H1 (cell line): ENCODE results near the gene CPM. TPM values are rescaled to one million over a fixed set of nuclear protein-coding genes. Genes with fewer than 3 reads are reported as not detected.
A peak's percentile ranks its signal among the peaks of the same experiment; 100 is the strongest.

Source experiments
- CTCF ChIA-PET: fragments of 300-600 bp; sonication (Branson Sonifier 250); formaldehyde crosslinking; loops from one replicate; lab custom pipeline; 2021; ENCODE audit not compliant: partially characterized antibody; lab: Charles Lee
- POLR2A ChIA-PET: fragments of 300-600 bp; sonication (Branson Sonifier 250); formaldehyde crosslinking; loops from one replicate; lab custom pipeline; 2021; ENCODE audit warnings: inconsistent platforms; ENCODE audit not compliant: partially characterized antibody; lab: Charles Lee
- DNase-seq, 2 experiments: peaks; one replicate each; pipeline versions ENCODE4 v3.0.0 to v3.0.0-alpha.2; 2010 to 2022; ENCODE audit warnings: low spot score in 2 of 2, low read depth in 1 of 2, mixed read lengths in 1 of 2
- FAIRE-seq: peaks from 2 replicates; lab custom pipeline; 2011; peaks lifted over from hg19 to GRCh38; lab: Jason Lieb, UNC
- H2AFZ ChIP-seq: 2 replicates; pipeline ENCODE4 v1.8.1; 2012; ENCODE audit warnings: low read length, inconsistent platforms
- H2AK5ac ChIP-seq: 2 replicates; pipeline ENCODE4 v1.6.1; 2013; ENCODE audit warnings: low read depth, low read length
- H2BK120ac ChIP-seq: replicated peaks from 2 replicates; pipeline ENCODE3; 2013; ENCODE audit warnings: low read depth, low read length, inconsistent platforms
- H2BK12ac ChIP-seq: 2 replicates; pipeline ENCODE4 v1.6.1; 2013; ENCODE audit warnings: low read depth, low read length
- H2BK15ac ChIP-seq: 2 replicates; pipeline ENCODE4 v1.6.1; 2013; ENCODE audit warnings: low read length
- H2BK20ac ChIP-seq: 2 replicates; pipeline ENCODE4 v1.6.1; 2013; ENCODE audit warnings: low read length
- H2BK5ac ChIP-seq: 2 replicates; pipeline ENCODE4 v1.6.1; 2013; ENCODE audit warnings: low read depth, low read length
- H3K14ac ChIP-seq: 2 replicates; pipeline ENCODE4 v1.6.1; 2013; ENCODE audit warnings: inconsistent platforms; ENCODE audit not compliant: insufficient read length
- H3K18ac ChIP-seq: 2 replicates; pipeline ENCODE4 v1.6.1; 2013; ENCODE audit warnings: low read length; ENCODE audit errors: extremely low read depth
- H3K23ac ChIP-seq: 2 replicates; pipeline ENCODE4 v1.6.1; 2013; ENCODE audit warnings: inconsistent platforms; ENCODE audit not compliant: insufficient read length
- H3K23me2 ChIP-seq: 2 replicates; pipeline ENCODE4 v1.6.1; 2013; ENCODE audit warnings: low read depth, low read length
- H3K27ac ChIP-seq: 2 replicates; pipeline ENCODE4 v1.6.1; 2011; ENCODE audit warnings: low read depth, low read length, inconsistent platforms
- H3K27me3 ChIP-seq, 4 experiments: replicated peaks in 1 of 4; 1 replicate in 1 of 4; 2 replicates in 3 of 4; pipeline versions ENCODE4 v1.6.1 to v1.8.1; 2011 to 2013; ENCODE audit warnings: low read length in 3 of 4, mild to moderate bottlenecking in 3 of 4, inconsistent platforms in 2 of 4, mixed read lengths in 2 of 4, moderate library complexity in 1 of 4; ENCODE audit not compliant: control insufficient read depth in 3 of 4, insufficient read depth in 3 of 4; ENCODE audit errors: extremely low read depth in 1 of 4
- H3K36me3 ChIP-seq, 4 experiments: 2 replicates each; pipeline versions ENCODE4 v1.6.1 to v1.8.1; 2011 to 2013; ENCODE audit warnings: mild to moderate bottlenecking in 4 of 4, low read length in 3 of 4, moderate library complexity in 2 of 4, control low read depth in 1 of 4, inconsistent platforms in 1 of 4; ENCODE audit not compliant: insufficient read depth in 4 of 4, control insufficient read depth in 2 of 4
- H3K4ac ChIP-seq: replicated peaks from 2 replicates; pipeline ENCODE3; 2013; ENCODE audit warnings: low read length, low read depth, mixed read lengths, inconsistent platforms; ENCODE audit not compliant: insufficient read length
- H3K4me1 ChIP-seq, 4 experiments: replicated peaks in 1 of 4; 1 replicate in 1 of 4; 2 replicates in 3 of 4; pipeline versions ENCODE4 v1.6.1 to v1.8.1; 2011 to 2013; ENCODE audit warnings: low read length in 3 of 4, inconsistent platforms in 2 of 4, mixed read lengths in 1 of 4; ENCODE audit not compliant: insufficient read depth in 4 of 4, control insufficient read depth in 3 of 4
- H3K4me2 ChIP-seq, 2 experiments: 2 replicates each; pipeline versions ENCODE4 v1.6.1 to v1.8.1; 2011 to 2013; ENCODE audit warnings: low read depth in 2 of 2, low read length in 2 of 2, control low read depth in 1 of 2, inconsistent platforms in 1 of 2, mild to moderate bottlenecking in 1 of 2; ENCODE audit not compliant: insufficient read depth in 1 of 2
- H3K4me3 ChIP-seq, 4 experiments: fragments of 200-600, 300-600 bp in 1 of 4; sonication (generic), shearing (Covaris generic), sonication (Bioruptor Twin) in 1 of 4; 2 replicates each; pipeline versions ENCODE4 v1.5.1 to v1.8.1; 2011 to 2016; ENCODE audit warnings: low read length in 4 of 4, low read depth in 3 of 4, control low read depth in 2 of 4, inconsistent platforms in 2 of 4, mild to moderate bottlenecking in 2 of 4, mixed read lengths in 1 of 4, moderate library complexity in 1 of 4; ENCODE audit not compliant: insufficient read depth in 2 of 4; ENCODE audit errors: extremely low read depth in 1 of 4
- H3K56ac ChIP-seq: replicated peaks from 2 replicates; pipeline ENCODE3; 2013; ENCODE audit warnings: low read depth, mild to moderate bottlenecking, mixed read lengths, low read length, inconsistent platforms; ENCODE audit not compliant: insufficient read length
- H3K79me1 ChIP-seq: 2 replicates; pipeline ENCODE4 v1.6.1; 2013; ENCODE audit warnings: low read depth, low read length, control low read depth
- H3K79me2 ChIP-seq, 2 experiments: 2 replicates each; pipeline versions ENCODE4 v1.6.1 to v1.8.1; 2012 to 2013; ENCODE audit warnings: low read length in 2 of 2, mild to moderate bottlenecking in 2 of 2, inconsistent platforms in 1 of 2; ENCODE audit not compliant: insufficient read depth in 2 of 2, control insufficient read depth in 1 of 2
- H3K9ac ChIP-seq, 4 experiments: replicated peaks in 1 of 4; 1 replicate in 1 of 4; 2 replicates in 3 of 4; pipeline versions ENCODE4 v1.6.1 to v1.8.1; 2011 to 2013; ENCODE audit warnings: low read depth in 3 of 4, low read length in 3 of 4, control low read depth in 2 of 4, mild to moderate bottlenecking in 2 of 4, moderate library complexity in 2 of 4, inconsistent platforms in 1 of 4; ENCODE audit errors: extremely low read depth in 1 of 4
- H3K9me3 ChIP-seq, 2 experiments: 2 replicates each; pipeline versions ENCODE4 v1.6.1 to v1.8.1; 2012 to 2013; ENCODE audit warnings: mild to moderate bottlenecking in 2 of 2, moderate library complexity in 2 of 2, control low read depth in 1 of 2, inconsistent platforms in 1 of 2, low read depth in 1 of 2, low read length in 1 of 2, mixed read lengths in 1 of 2; ENCODE audit not compliant: insufficient read depth in 2 of 2
- H4K20me1 ChIP-seq, 2 experiments: replicated peaks in 1 of 2; 2 replicates each; pipeline versions ENCODE3 to v1.8.1; 2011 to 2013; ENCODE audit warnings: inconsistent platforms in 2 of 2, low read length in 2 of 2, mild to moderate bottlenecking in 1 of 2; ENCODE audit not compliant: insufficient read depth in 2 of 2, control insufficient read depth in 1 of 2
- H4K5ac ChIP-seq: 2 replicates; pipeline ENCODE4 v1.6.1; 2013; ENCODE audit warnings: low read length, low read depth, mixed read lengths, inconsistent platforms; ENCODE audit not compliant: insufficient read length
- H4K8ac ChIP-seq: 2 replicates; pipeline ENCODE4 v1.8.0; 2013; ENCODE audit warnings: mild to moderate bottlenecking, moderate library complexity, low read length, inconsistent platforms; ENCODE audit not compliant: insufficient read depth; ENCODE audit errors: extremely low read depth
- H4K91ac ChIP-seq: replicated peaks from 2 replicates; pipeline ENCODE3; 2013; ENCODE audit warnings: low read length, mixed read lengths, inconsistent platforms; ENCODE audit not compliant: insufficient read length
- ATF2 ChIP-seq: IDR thresholded peaks from 2 replicates; pipeline ENCODE4 v1.6.1; 2012; ENCODE audit warnings: low read length, inconsistent platforms
- EGR1 ChIP-seq: IDR thresholded peaks from 2 replicates; pipeline ENCODE4 v1.6.1; 2011; ENCODE audit warnings: low read depth, low read length, borderline replicate concordance
- RBBP5 ChIP-seq: IDR thresholded peaks from 2 replicates; pipeline ENCODE4 v1.7.1; 2012; ENCODE audit warnings: low read depth, mild to moderate bottlenecking, inconsistent platforms, low read length, moderate library complexity, borderline replicate concordance
- RNF2 ChIP-seq: fragments of 200-900, 300-1000 bp; sonication (generic); IDR thresholded peaks from 2 replicates; pipeline ENCODE4 v1.7.1; 2016; ENCODE audit warnings: borderline replicate concordance, low read depth, mild to moderate bottlenecking, antibody characterized with exemption, low read length; ENCODE audit not compliant: poor library complexity, severe bottlenecking; ENCODE audit errors: missing control alignments
- SIX5 ChIP-seq: IDR thresholded peaks from 2 replicates; pipeline ENCODE4 v1.6.1; 2011; ENCODE audit warnings: mild to moderate bottlenecking, low read depth, low read length
- SP1 ChIP-seq: IDR thresholded peaks from 2 replicates; pipeline ENCODE4 v1.6.1; 2011; ENCODE audit warnings: low read depth, low read length
- TAF1 ChIP-seq: IDR thresholded peaks from 2 replicates; pipeline ENCODE4 v1.6.1; 2011; ENCODE audit warnings: mild to moderate bottlenecking, low read depth, low read length
- YY1 ChIP-seq: IDR thresholded peaks from 2 replicates; pipeline ENCODE4 v1.6.1; 2011; ENCODE audit warnings: low read depth, mild to moderate bottlenecking, low read length
- WGBS, 2 experiments: shearing (Covaris generic) in 1 of 2; methylation state at CpG; one replicate each; pipeline versions ENCODE4 v1.1.6 to v1.1.7; 2013 to 2015; ENCODE audit warnings: low lambda C conversion rate in 2 of 2, mixed read lengths in 2 of 2, inconsistent platforms in 1 of 2, low coverage in 1 of 2, missing lambda C conversion rate in 1 of 2; ENCODE audit not compliant: insufficient replicate concordance in 2 of 2, insufficient coverage in 1 of 2, insufficient read length in 1 of 2; ENCODE audit errors: extremely low coverage in 1 of 2, missing lambda C conversion rate in 1 of 2; 5-methylcytosine and 5-hydroxymethylcytosine counted together
- polyA plus RNA-seq, 7 experiments: library from polyadenylated mRNA; depleted of rRNA in 3 of 7; stranded (reverse) in 5 of 7; unstranded in 2 of 7; fragments of >200 nt in 5 of 7; fragments of 200-250 nt in 2 of 7; gene quantifications; 1 replicate in 5 of 7; 2 replicates in 1 of 7; 4 replicates in 1 of 7; pipeline versions ENCODE4 v1.2.1 to v1.2.3, GENCODE V29; 2011 to 2013; ENCODE audit warnings: missing spikeins in 2 of 7, mixed read lengths in 2 of 7
- total RNA-seq: library from RNA; stranded (reverse); fragmentation: NEBNext Ultra II Directional; extraction: Animal tissue kit (Norgen Biotek cat#: 25700); gene quantifications from 2 replicates; pipeline ENCODE4 v1.2.1, GENCODE V29; 2021

Gene CPM
- total and polyA plus RNA-seq, 2 of the 8 experiments (the other 6 are each of a cell fraction or from before 2014, with no cell fraction given) = 0.33 to 3.1 TPM

GRCh38 chr12:68807576-68808387, 125.2 kb downstream of the CPM start, which contains the start of gene MDM2:
TSS of gene MDM2 (plus strand) at chr12:68808177. CDS start at chr12:68808478, 301 bp downstream.
- FAIRE-seq (no peak), DNase-seq (peak; percentile 81 to 93)
- H3K4me2 ChIP-seq = peak within 1 kb of the TSS; percentile 70 to 97
- H4K20me1 ChIP-seq = peaks cover 1 to 2% of the 10 kb centered on the region in 2 experiments
- peak within 1 kb of the TSS; percentile 61; the same call in 1 of the 2 replicates for H2BK20ac ChIP-seq
- peak within 1 kb of the TSS; percentile 99 for H2BK5ac ChIP-seq
- peak within 1 kb of the TSS; percentile 100; the same call in 1 of the 2 replicates for H4K8ac ChIP-seq
- peak within 1 kb of the TSS; percentile 95 for H2BK120ac ChIP-seq
- 2% methylated on average over 67 of the region's 72 CpGs; no CpG with 5 or more reads in 1 of the 2 experiments for WGBS, 2 experiments
- no peaks in the 10 kb centered on the region for H3K27me3 ChIP-seq
- peaks cover 3 to 12% (median 6%) of the 10 kb centered on the region in 4 experiments; a peak in 5 of 7 replicates for H3K4me1 ChIP-seq
- H3K4me3 ChIP-seq = peak within 1 kb of the TSS; percentile 92 to 97 (median 94)
- H3K4ac ChIP-seq = peak within 1 kb of the TSS; percentile 99
- H3K9ac ChIP-seq = peak within 1 kb of the TSS; percentile 97 to 100 (median 98)
- H2BK15ac ChIP-seq = no peak within 1 kb of the TSS
- H3K27ac ChIP-seq = peak within 1 kb of the TSS; percentile 100
- H3K56ac ChIP-seq = peak within 1 kb of the TSS; percentile 99
- H2AFZ ChIP-seq = peak within 1 kb of the TSS; percentile 89; the same call in 1 of the 2 replicates
- H4K5ac ChIP-seq = peak within 1 kb of the TSS; percentile 100
- H2AK5ac ChIP-seq = peak within 1 kb of the TSS; percentile 80
- H4K91ac ChIP-seq = peak within 1 kb of the TSS; percentile 100
- H3K23me2 ChIP-seq = peaks cover 2% of the 10 kb centered on the region
- H3K14ac ChIP-seq = peak within 1 kb of the TSS; percentile 94
- H2BK12ac ChIP-seq = peak within 1 kb of the TSS; percentile 75
- H3K9me3 ChIP-seq = no peaks in the 10 kb centered on the region
- H3K18ac ChIP-seq = peak within 1 kb of the TSS; percentile 98
- CTCF ChIA-PET = interaction anchor here (0.7 to 2.2 kb wide), 3 partner anchors 21 to 199 kb away, joined by 3 to 14 read pairs (median 4); no protein-coding TSS in a partner anchor
- no peak within 1 kb of the TSS for H3K23ac ChIP-seq
- no peaks in the 10 kb centered on the region; the same call in 1 of the 2 replicates for H3K79me1 ChIP-seq
- peaks cover 0 to 27% (median 6%) of the 10 kb centered on the region in 4 experiments; a peak in 5 of 8 replicates for H3K36me3 ChIP-seq
- POLR2A ChIA-PET = interaction anchor here (0.6 to 3.3 kb wide), 27 partner anchors 8 to 473 kb away, joined by 3 to 41 read pairs (median 5); partner anchors contain the start of genes NUP107 and SLC35E3
- H3K79me2 ChIP-seq = peaks cover 4 to 40% of the 10 kb centered on the region in 2 experiments
- TF ChIP-seq SP1 (no peak), YY1 (peak; percentile 66; the same call in 1 of the 2 replicates), RBBP5 (no peak), RNF2 (no peak), SIX5 (0 out of 2 replicates have a peak, but pooled peaks have one; percentile 1), ATF2 (no peak), TAF1 (peak; percentile 93), EGR1 (no peak)
